OCI-LY3 (cell line): ENCODE measurements around the gene ABCF2.

Experiments used
- H2AFZ ChIP-seq: fragments of 200-600, 300-600 bp; shearing (Covaris generic); 2 replicates; pipeline ENCODE4 v1.6.0; 2014; ENCODE audit warnings: antibody characterized with exemption, low read depth, low read length
- H3K27ac ChIP-seq: fragments of 200-600, 300-600 bp; sonication (generic); 2 replicates; pipeline ENCODE4 v1.5.1; 2014; ENCODE audit warnings: mild to moderate bottlenecking, low read length, moderate library complexity, mixed read lengths
- H3K27me3 ChIP-seq: fragments of 200-600, 300-600 bp; sonication (generic); 2 replicates; pipeline ENCODE4 v1.6.1; 2014; ENCODE audit warnings: low read depth, low read length, mixed read lengths
- H3K36me3 ChIP-seq: fragments of 200-600, 300-600 bp; sonication (generic); replicated peaks from 2 replicates; pipeline ENCODE3; 2014; ENCODE audit warnings: low read depth, low read length, mixed read lengths
- H3K4me1 ChIP-seq: fragments of 300-600, 200-600 bp; sonication (generic); 2 replicates; pipeline ENCODE4 v1.6.1; 2014; ENCODE audit warnings: low read length, mixed read lengths
- H3K4me2 ChIP-seq: fragments of 200-600, 300-600 bp; sonication (generic); 2 replicates; pipeline ENCODE4 v1.6.1; 2014; ENCODE audit warnings: low read length, mixed read lengths
- H3K4me3 ChIP-seq: fragments of 300-600, 200-600 bp; sonication (generic); 2 replicates; pipeline ENCODE4 v1.5.1; 2014; ENCODE audit warnings: antibody characterized with exemption, mild to moderate bottlenecking, low read length, moderate library complexity
- H3K79me2 ChIP-seq: fragments of 300-600, 200-600 bp; shearing (Covaris generic); 2 replicates; pipeline ENCODE4 v1.6.1; 2014; ENCODE audit warnings: mild to moderate bottlenecking, low read length, mixed read lengths
- H3K9ac ChIP-seq: fragments of 300-600, 200-600 bp; shearing (Covaris generic); 2 replicates; pipeline ENCODE4 v1.6.0; 2014; ENCODE audit warnings: mild to moderate bottlenecking, low read length, moderate library complexity
- H3K9me3 ChIP-seq: fragments of 200-600, 300-600 bp; shearing (Covaris generic); 2 replicates; pipeline ENCODE4 v1.6.1; 2014; ENCODE audit warnings: low read length, mixed read lengths; ENCODE audit not compliant: insufficient read depth
- H4K20me1 ChIP-seq: fragments of 200-600, 300-600 bp; sonication (generic); 2 replicates; pipeline ENCODE4 v1.6.1; 2016; ENCODE audit warnings: low read length, mixed read lengths; ENCODE audit not compliant: insufficient read depth
- EZH2phosphoT487 ChIP-seq: fragments of 200-600 bp; shearing (Covaris generic); IDR thresholded peaks from 2 replicates; pipeline ENCODE4 v1.6.1; 2018; ENCODE audit warnings: antibody characterized with exemption, mixed run types, low read depth
- TF ChIP-seq, protein P1 (sequence below): fragments of 200-600, 300-600 bp; sonication (generic); IDR thresholded peaks from 2 replicates; pipeline ENCODE4 v1.5.1; 2014; ENCODE audit warnings: antibody characterized with exemption, low read length, low read depth

Gene ABCF2

DNA sequence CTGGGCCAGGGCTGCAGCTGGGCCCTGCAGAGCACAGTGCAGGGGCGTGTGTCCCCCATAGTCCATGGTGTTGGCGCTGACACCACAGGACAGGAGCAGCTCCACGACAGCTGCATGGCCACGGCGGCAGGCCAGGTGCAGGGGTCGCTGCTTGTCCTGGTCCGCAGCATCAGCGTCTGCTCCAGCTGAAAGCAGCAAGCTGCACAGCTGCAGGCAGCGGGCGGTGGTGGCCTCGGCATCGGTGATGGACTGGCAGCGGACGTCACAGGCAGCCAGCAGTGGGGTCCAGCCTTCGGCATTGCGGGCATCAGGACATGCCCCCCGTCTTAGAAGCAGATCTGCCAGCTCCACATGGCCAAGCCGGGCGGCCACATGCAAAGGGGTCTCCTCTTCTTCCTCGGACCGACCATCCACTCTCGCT is 46.0 kb downstream of the ABCF2 start:
- Histone ChIP-seq H3K9ac (no peak overlapping the region), H3K36me3 (no peaks in the 10 kb centered on the region), H3K79me2 (no peaks in the 10 kb centered on the region), H3K4me2 (no peak overlapping the region), H3K4me1 (no peaks in the 10 kb centered on the region), H4K20me1 (peaks cover 7% of the 10 kb centered on the region; the same call in 1 of the 2 replicates), H3K9me3 (no peaks in the 10 kb centered on the region), H3K27me3 (peaks cover 68% of the 10 kb centered on the region), H2AFZ (no peak overlapping the region), H3K27ac (no peak overlapping the region), H3K4me3 (no peak overlapping the region)
- TF ChIP-seq, protein P1, sequence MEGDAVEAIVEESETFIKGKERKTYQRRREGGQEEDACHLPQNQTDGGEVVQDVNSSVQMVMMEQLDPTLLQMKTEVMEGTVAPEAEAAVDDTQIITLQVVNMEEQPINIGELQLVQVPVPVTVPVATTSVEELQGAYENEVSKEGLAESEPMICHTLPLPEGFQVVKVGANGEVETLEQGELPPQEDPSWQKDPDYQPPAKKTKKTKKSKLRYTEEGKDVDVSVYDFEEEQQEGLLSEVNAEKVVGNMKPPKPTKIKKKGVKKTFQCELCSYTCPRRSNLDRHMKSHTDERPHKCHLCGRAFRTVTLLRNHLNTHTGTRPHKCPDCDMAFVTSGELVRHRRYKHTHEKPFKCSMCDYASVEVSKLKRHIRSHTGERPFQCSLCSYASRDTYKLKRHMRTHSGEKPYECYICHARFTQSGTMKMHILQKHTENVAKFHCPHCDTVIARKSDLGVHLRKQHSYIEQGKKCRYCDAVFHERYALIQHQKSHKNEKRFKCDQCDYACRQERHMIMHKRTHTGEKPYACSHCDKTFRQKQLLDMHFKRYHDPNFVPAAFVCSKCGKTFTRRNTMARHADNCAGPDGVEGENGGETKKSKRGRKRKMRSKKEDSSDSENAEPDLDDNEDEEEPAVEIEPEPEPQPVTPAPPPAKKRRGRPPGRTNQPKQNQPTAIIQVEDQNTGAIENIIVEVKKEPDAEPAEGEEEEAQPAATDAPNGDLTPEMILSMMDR: no peak
- no peak for TF ChIP-seq EZH2phosphoT487

DNA sequence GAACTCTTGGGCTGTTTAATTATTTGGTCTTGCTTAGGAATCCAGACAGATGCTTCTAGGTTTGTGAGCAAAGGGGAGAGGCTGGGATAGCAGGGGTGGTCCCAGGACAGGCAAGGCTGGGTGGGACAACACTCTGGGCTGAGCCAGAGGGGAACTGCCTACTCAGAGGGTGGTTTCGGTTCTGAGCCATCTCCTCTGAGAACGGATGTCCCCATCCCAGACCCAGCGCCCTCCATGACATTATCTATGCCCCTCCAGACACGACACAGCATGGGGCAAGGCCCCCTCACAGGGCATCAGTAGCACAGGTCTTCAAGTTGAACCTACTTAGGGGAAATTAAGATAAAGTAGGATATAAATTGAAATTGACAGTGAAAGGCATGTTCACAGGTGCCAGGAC is 47.1 kb downstream of the ABCF2 start:
- Histone ChIP-seq H4K20me1 (peaks cover 4% of the 10 kb centered on the region; the same call in 1 of the 2 replicates), H3K4me3 (no peak overlapping the region), H3K4me1 (no peaks in the 10 kb centered on the region), H3K27me3 (peaks cover 64% of the 10 kb centered on the region), H3K79me2 (no peaks in the 10 kb centered on the region), H3K4me2 (no peak overlapping the region), H3K36me3 (no peaks in the 10 kb centered on the region), H3K27ac (no peak overlapping the region), H3K9me3 (no peaks in the 10 kb centered on the region), H2AFZ (no peak overlapping the region), H3K9ac (no peak overlapping the region)
- TF ChIP-seq, protein P1: no peak
- no peak for TF ChIP-seq EZH2phosphoT487

DNA sequence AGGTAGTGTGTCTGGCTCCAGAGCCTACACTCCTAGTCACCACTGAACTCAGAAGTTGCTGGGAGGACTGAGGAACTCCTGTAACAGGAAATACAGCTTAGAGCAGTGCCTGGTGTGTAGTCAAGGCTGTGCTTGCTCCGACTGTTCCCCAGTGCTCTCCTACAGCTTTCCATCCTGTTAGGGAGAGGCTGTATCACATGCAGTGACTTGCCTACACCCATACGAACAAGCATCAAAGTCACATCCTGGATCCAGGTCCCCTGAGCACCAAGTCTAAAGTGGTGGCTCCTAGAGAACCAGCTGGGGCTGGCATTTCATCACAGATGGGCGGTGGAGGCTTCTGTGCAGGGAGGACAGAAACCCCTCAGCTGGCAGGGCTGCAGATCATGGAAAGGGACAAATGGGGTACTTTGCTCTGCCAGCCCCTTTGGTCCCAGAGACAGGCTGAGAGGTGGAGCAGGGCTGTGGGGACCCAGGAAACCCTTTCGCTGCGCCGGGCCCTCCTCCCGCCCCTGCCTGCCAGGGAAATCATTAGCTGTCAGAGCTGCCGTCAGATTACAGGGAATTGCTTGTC is 47.6 kb downstream of the ABCF2 start:
- H3K4me1 ChIP-seq: no peaks in the 10 kb centered on the region
- H2AFZ ChIP-seq: no peak overlapping the region
- no peaks in the 10 kb centered on the region for H3K9me3 ChIP-seq
- H3K4me3 ChIP-seq: no peak overlapping the region
- no peak overlapping the region for H3K9ac ChIP-seq
- H3K79me2 ChIP-seq: no peaks in the 10 kb centered on the region
- peaks cover 4% of the 10 kb centered on the region; the same call in 1 of the 2 replicates for H4K20me1 ChIP-seq
- H3K36me3 ChIP-seq: no peaks in the 10 kb centered on the region
- peaks cover 62% of the 10 kb centered on the region for H3K27me3 ChIP-seq
- no peak overlapping the region for H3K27ac ChIP-seq
- TF ChIP-seq EZH2phosphoT487: no peak
- TF ChIP-seq, protein P1: no peak
- H3K4me2 ChIP-seq: no peak overlapping the region

DNA sequence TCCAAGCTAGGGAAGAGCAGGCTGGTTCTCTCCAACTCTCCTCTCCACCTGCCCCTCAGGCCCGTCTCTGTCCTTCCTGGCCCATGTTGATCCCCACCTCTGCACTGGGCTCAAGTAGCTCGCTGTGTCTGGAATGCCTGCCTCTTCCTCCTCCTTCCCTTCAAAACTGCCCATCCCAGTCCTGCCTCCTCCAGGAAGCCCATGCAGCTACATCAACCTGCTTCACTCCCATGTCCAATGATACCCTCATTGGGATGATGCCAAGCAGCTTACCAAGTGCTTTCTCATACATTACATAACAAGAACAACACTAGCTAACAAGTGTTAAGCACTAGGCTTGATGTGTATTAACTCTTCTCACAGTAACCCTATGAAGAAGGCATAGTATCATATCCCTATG is 48.2 kb downstream of the ABCF2 start:
- peaks cover 60% of the 10 kb centered on the region for H3K27me3 ChIP-seq
- TF ChIP-seq, protein P1: no peak
- TF ChIP-seq EZH2phosphoT487: no peak
- no peak overlapping the region for H3K4me2 ChIP-seq
- no peak overlapping the region for H3K4me3 ChIP-seq
- H3K9ac ChIP-seq: no peak overlapping the region
- H3K4me1 ChIP-seq: no peaks in the 10 kb centered on the region
- H4K20me1 ChIP-seq: peaks cover 4% of the 10 kb centered on the region; the same call in 1 of the 2 replicates
- H3K36me3 ChIP-seq: no peaks in the 10 kb centered on the region
- no peaks in the 10 kb centered on the region for H3K9me3 ChIP-seq
- no peak overlapping the region for H2AFZ ChIP-seq
- no peak overlapping the region for H3K27ac ChIP-seq
- H3K79me2 ChIP-seq: no peaks in the 10 kb centered on the region
